ENCODE data around the gene IFI44. TPM values are rescaled to one million over a fixed set of nuclear protein-coding genes. Genes with fewer than 3 reads are reported as not detected.

IFI44 gene
- total and polyA plus RNA-seq, 9 of the 15 experiments (the other 6 are each of a cell fraction or from before 2014, with no cell fraction given): 0.11 TPM; not detected in 8

DNA sequence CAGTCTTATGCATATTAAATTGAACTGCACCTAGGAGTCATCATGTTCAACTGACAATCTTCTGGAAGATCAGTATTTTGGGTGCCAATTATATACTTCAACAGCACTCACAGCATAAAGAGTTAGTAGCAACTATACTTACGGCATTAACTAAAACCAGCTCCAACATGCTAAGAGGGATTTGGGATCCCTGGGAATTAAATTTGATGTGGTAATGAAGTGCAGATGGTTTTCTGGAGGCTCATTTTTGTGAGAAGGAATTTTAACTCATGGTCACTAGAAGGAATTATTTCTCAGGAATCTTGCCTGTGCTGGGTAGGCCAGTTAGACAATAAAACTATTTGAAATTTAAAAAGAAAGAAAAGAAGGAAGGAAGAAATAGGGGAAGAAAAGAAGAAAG, 18.3 kb downstream of the IFI44 start:
- no peaks in the 10 kb centered on the region for H3K79me2 ChIP-seq (ENCODE audit: control insufficient read depth, insufficient read depth, low read length)
- H3K9ac ChIP-seq (ENCODE audit: insufficient read depth in 1 of 2, low read depth in 2 of 2, low read length in 2 of 2): no peak overlapping the region
- H3K27ac ChIP-seq (ENCODE audit: extremely low read depth, low read depth, low read length): no peak overlapping the region
- no peak for FAIRE-seq
- intact Hi-C loops (cut with micrococcal nuclease): no loop called here
- H3K27me3 ChIP-seq (ENCODE audit: control insufficient read depth in 2 of 2, insufficient read depth in 2 of 2, low read length in 2 of 2): no peaks in the 10 kb centered on the region
- WGBS (ENCODE audit: insufficient coverage, low coverage, missing lambda C conversion rate): 0% methylated on average over 1 of the region's 1 CpG
- TF ChIP-seq HCFC1 (IDR thresholded peaks at IDR 0.05; ENCODE audit: low read depth, low read length) (no peak), L3MBTL2 (IDR thresholded peaks at IDR 0.05) (no peak), HLTF (IDR thresholded peaks at IDR 0.05) (no peak), RBM39 (optimal IDR thresholded peaks at IDR 0.05; ENCODE audit: low read depth, low read length) (no peak), EZH2 (IDR thresholded peaks at IDR 0.05; ENCODE audit: borderline replicate concordance, low read depth, low read length) (no peak), LEF1 (IDR thresholded peaks at IDR 0.05) (no peak)
- TF ChIP-seq, protein P1, sequence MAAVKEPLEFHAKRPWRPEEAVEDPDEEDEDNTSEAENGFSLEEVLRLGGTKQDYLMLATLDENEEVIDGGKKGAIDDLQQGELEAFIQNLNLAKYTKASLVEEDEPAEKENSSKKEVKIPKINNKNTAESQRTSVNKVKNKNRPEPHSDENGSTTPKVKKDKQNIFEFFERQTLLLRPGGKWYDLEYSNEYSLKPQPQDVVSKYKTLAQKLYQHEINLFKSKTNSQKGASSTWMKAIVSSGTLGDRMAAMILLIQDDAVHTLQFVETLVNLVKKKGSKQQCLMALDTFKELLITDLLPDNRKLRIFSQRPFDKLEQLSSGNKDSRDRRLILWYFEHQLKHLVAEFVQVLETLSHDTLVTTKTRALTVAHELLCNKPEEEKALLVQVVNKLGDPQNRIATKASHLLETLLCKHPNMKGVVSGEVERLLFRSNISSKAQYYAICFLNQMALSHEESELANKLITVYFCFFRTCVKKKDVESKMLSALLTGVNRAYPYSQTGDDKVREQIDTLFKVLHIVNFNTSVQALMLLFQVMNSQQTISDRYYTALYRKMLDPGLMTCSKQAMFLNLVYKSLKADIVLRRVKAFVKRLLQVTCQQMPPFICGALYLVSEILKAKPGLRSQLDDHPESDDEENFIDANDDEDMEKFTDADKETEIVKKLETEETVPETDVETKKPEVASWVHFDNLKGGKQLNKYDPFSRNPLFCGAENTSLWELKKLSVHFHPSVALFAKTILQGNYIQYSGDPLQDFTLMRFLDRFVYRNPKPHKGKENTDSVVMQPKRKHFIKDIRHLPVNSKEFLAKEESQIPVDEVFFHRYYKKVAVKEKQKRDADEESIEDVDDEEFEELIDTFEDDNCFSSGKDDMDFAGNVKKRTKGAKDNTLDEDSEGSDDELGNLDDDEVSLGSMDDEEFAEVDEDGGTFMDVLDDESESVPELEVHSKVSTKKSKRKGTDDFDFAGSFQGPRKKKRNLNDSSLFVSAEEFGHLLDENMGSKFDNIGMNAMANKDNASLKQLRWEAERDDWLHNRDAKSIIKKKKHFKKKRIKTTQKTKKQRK (IDR thresholded peaks at IDR 0.05; ENCODE audit: borderline replicate concordance, low read depth, low read length): no peak
- TF ChIP-seq, protein P2, sequence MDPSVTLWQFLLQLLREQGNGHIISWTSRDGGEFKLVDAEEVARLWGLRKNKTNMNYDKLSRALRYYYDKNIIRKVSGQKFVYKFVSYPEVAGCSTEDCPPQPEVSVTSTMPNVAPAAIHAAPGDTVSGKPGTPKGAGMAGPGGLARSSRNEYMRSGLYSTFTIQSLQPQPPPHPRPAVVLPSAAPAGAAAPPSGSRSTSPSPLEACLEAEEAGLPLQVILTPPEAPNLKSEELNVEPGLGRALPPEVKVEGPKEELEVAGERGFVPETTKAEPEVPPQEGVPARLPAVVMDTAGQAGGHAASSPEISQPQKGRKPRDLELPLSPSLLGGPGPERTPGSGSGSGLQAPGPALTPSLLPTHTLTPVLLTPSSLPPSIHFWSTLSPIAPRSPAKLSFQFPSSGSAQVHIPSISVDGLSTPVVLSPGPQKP (CRISPR knock-in tag; IDR thresholded peaks at IDR 0.05): no peak
- no peaks in the 10 kb centered on the region for H3K9me3 ChIP-seq (replicated peaks; ENCODE audit: control insufficient read depth, insufficient read depth, low read depth, low read length)
- ChIA-PET POLR2A (no interaction called here), CTCF (ENCODE audit: low intra/inter-chr PET ratio) (no interaction called here)
- no peak overlapping the region for H3K4me2 ChIP-seq (ENCODE audit: insufficient read depth, low read length)
- no peaks in the 10 kb centered on the region for H3K36me3 ChIP-seq (ENCODE audit: control insufficient read depth, insufficient read depth, low read length)
- no peaks in the 10 kb centered on the region for H4K20me1 ChIP-seq (replicated peaks; ENCODE audit: control insufficient read depth, insufficient read depth, low read length)
- no TSS peak for BruUV-seq (replicated peaks)
- no peaks in the 10 kb centered on the region for H3K4me1 ChIP-seq (replicated peaks in 1 of 2; ENCODE audit: control insufficient read depth in 2 of 2, insufficient read depth in 2 of 2, low read length in 2 of 2)
- no peak overlapping the region for H3K4me3 ChIP-seq
- in situ Hi-C loops (cut with MboI): loop anchor here (25.0 kb wide), 1 partner anchor 531 kb away; no protein-coding TSS in a partner anchor
- H2AFZ ChIP-seq (ENCODE audit: low read depth, low read length): no peak overlapping the region
- no peaks in the 10 kb centered on the region for H3K9me1 ChIP-seq (ENCODE audit: control insufficient read depth, insufficient read depth, low read length)
- no peak for DNase-seq (ENCODE audit: extremely low read depth in 1 of 4, low spot score in 3 of 4)
- no peak for ATAC-seq

All from K562 (cell line).